HG02759 (cell line): Measurements from ENCODE around the gene CHAF1A.

ENCODE experiments used
- ATAC-seq: cut with Tn5 transposase; IDR thresholded peaks from one replicate; pipeline ENCODE4 v1.9.1; 2021; ENCODE audit warnings: mild to moderate bottlenecking, moderate library complexity; ENCODE audit not compliant: unreplicated experiment

CHAF1A gene

DNA sequence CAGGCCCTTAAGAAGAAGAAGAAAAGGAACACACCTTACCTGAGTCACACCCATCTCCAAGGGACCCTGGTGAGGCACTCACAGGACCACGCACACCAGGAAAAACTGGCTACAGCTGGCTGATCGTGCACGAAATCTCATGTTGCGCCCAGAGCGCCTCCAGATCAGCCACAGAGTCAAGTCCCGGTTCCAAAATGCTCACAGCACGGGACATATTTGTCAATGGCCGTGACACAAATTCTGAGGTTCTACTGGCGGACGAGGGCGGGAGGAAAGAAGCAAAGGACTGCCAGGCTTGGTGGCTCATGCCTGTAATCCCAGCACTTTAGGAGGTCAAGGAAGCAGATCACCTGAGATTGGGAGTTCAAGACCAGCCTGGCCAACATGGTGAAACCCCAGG lies 23.6 kb upstream of the CHAF1A start:
- ATAC-seq, result no peak

- peak; percentile 38 for ATAC-seq
Observed at GRCh38 chr19:4379383-4380253, 22.8 kb upstream of the CHAF1A start.

DNA sequence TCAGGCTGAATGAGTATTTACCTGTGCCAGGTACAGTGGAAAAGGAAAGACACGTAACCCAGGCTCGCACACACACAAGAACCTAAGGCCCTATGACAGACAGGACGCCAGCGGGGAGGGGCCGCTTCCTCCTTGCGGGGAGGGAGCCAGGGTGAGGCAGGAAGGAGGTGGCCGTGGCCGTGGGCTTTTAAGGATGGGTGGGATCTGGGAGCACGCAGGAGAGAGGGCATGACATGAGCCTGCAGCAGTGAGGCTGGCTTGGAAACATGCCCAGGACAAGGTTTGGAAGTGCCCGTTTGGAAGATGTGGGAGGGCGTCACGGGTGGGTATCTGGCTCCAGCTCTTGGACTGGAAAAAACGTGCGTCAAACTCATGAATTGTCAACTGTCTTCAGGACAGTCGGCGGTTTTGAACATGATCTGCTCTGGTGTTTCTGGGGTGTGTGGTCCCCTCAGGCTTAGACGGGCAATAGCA lies 22.1 kb upstream of the CHAF1A start:
- no peak for ATAC-seq

DNA sequence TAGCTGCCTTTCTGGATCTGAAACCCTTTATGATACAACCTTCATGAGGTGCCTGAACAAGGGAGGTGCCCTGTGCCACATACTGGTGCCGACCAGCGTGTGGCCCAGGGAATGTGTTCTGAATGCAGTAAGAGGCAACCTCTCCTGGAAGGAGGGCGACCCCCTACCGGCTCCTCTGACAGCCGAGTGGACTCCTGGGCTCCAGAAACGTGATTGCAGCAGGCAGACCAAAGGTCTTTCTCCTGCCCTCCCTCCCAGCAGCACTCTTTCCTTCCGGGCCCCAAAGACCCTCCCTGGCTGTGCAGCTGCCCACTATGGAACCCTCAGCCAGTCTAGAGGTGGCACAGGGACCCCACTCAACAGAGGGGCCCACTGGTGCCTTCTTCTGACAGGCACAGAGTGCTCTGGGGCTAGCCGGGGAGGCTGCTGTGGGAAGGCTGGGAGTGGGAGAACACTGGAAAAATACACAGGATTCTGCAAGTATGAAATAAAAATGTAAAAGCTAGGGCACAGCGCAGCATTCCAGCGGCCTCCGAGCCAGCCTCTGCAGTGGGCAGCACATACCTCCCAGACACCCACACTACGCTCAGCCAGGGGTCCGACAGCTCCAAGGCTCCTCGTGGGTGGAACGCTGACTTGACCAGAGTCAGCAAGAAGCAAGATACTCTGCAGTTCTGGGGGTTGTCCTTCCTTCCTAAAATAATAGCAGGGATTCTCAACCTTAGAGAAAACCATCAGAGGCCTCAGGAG lies 17.0 kb upstream of the CHAF1A start:
- no peak for ATAC-seq

DNA sequence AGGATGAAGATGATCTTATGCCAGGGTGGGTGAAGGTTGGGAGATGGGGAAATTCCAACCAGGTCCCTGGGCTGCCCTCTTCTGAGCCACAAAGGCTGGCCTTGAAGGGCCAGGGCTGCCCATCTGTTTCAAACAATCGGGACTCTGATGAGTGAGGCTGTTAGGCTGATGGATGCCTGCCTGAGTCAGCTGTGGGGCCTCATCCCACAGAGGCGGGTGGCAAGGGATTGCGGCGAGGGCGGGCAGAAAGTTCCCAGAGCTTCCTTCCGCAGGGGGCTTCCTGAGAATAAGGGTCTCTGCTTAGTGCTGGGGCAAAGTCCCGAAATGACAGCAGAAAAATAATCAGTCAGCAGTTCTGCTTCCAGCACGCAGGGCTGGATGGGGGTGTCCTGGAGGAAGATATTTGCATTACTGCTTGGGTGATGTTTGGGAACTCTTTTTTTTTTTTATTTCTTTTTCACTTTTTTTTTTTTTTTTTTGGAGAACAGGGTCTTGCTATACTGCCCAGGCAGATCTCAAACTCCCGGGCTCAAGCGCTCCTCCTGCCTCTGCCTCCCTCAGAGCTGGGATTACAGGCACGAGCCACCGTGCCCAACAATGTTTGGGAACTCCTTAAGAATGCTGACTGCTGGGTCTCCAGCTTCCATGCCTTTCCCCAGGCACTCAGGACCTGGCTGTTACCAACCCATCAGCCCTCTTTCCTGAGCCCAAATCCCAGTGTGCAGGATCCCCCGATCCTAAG lies 16.2 kb upstream of the CHAF1A start:
- ATAC-seq, result no peak

DNA sequence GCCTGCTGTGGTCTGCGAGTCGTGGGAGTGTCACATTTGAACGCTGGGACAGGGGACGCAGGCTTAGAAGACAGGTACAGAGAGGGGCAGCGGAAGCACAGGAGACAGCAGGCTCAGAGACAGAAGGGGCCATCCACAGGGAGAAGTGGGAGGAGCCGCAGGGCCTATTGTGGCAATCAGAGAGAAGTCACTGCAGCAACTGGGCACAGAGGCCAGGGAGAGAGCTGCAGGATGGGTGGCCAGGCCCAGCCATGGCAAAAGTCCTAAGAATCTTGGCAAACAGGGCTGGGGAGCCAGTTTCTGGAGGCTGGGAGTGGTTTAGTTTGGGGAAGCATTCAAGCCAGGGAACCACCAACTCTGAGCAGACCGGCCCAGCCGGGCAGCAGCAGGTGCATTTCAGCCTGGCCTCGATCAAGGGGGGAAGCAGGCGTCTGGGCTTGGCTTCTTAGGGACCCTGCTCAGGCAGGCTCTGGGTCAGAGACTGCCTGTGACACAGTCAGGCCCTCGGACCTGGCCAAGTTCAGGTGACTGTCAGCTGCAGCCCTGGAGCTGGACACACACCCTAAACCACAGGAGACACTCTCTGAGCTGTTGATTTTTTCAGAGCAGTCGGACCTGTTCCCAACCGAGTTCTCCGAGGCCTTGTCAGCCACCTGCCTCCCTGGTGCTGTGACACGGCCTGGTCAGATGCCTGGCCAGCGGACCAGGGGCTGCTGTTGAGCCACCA lies 13.9 kb upstream of the CHAF1A start:
- no peak for ATAC-seq

GRCh38 chr19:4389064-4389375 lies 13.4 kb upstream of the CHAF1A start:
- no peak for ATAC-seq

DNA sequence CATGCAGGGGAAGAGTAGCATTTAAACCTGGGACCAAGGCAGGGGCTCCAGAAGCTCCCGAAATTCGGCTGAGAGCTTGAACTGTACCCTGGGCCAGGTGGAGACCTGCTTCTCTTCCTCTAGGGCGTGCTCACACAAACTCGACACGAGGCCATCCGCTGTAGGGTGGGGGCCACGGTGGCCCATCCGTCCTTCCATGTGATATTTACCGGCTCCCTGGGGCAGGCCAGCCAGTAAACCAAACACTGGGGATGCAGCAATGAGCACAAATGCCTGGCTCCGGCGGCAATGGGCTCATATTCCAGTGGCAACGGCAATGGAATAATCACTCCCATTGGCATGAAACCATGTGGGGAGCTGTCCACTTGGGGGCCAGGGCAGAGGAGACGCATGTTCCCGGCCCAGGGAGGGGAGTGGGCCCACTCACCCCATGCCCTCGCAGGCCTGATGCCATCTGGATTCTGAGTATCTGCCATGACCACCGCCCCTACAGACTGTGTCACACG lies 12.9 kb upstream of the CHAF1A start:
- ATAC-seq, result no peak

DNA sequence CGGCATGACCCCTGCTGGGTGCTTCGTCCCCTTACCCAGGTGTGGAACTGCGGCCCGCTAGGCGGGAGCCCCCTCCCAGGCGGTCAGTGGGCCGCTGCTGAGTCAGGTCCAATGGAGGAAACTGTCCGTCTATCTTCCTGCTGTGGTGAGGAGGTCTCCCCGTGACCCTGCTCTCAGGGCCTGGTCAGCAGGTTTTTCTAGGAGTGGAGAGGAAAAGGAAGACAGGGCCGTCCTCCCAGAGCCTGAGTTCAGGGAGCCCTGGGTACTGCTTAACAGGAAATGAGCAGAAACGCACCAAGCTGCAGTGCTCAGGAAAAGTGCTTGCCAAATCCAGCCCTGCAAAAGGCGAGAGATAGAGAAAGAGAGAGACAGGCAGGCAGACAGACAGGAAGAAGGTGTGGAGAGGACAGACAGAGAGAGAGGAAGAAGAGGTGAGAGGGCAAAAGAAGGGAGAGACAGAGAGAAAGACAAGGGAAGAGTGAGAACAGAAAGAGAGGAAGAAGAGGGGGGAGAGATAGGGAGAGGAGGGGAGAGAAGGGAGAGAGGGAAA lies 12.3 kb upstream of the CHAF1A start:
- no peak for ATAC-seq

- ATAC-seq, result no peak
Observed at GRCh38 chr19:4390567-4391305, 11.7 kb upstream of the CHAF1A start.

DNA sequence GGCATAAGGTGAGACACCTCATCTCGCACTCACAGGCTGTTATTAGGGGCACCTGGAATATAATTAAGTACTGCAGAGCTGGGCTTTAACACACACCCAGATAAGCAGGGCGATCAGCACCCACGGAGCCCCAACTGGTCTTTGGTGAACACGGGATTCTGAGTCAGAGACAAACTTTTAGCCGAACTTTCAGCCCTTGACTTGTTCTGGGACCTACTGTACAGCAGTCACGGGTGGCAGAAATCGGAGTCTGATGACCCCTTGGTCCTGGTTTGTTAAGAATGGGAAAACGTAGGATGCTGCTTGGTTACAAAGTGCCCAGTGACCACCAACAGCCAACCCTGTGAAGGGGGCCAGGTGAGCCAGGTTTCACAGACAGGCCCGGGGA lies 11.1 kb upstream of the CHAF1A start:
- no peak for ATAC-seq

GRCh38 chr19:4391701-4392483 lies 10.5 kb upstream of the CHAF1A start:
- no peak for ATAC-seq

GRCh38 chr19:4393947-4394590 lies 8.4 kb upstream of the CHAF1A start:
- ATAC-seq, result no peak

GRCh38 chr19:4396949-4397783 lies 5.3 kb upstream of the CHAF1A start:
- ATAC-seq, result no peak

DNA sequence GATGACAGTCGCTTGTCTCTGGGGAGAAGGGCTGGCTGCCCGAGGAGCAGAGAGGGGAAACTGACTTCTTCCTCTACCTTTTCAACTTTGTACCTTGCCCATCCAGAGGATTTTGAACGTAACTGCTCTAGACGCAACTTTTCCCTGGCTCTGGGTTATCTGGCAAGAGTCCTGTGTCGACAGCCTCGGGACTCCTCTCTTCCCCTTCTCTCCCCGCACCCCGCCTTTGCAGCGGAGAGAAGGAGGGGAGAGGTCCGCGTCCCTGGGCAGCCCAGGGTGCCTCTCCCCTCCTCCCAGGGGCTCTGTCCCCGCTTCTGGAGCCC lies 2.7 kb upstream of the CHAF1A start:
- ATAC-seq, result peak; percentile 12

DNA sequence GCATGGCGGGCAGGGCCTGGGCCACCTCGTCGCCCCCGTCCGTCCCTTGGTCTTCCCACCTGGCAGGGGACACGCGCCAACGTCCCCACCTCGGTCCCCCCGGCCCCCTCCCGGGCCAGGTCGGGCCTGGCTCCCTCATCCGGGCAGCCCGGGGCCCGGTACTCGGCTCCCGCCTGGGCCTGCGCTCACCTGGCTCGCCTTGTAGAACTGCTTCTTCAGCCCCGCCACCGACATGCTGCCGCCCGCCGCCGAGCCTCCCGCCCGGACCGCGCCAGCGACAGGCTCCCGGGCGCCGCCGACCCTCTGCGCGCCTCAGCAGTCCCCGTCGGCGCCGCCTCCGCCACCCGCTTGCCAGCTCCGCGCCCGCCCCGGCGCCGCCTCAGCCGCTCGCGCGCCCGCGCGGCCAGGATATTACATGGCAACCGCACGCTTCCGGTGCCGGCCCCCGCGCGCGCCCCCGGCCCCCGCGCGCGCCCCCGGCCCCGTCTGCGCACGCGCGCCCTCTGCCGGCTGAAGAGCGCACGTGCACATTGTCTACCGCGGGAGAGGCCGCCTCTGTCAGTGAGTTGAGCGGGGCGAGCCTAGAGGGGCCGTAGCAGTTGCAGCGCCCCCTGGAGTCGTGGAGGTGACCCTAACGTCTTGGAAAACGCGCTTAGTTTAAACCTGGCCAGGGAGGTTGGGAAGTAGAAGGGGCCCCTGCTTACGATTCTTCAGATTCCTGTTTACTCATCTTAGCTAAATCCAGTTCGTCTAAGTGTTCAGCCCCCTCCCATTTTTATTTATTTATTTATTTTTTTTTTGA lies 2.1 kb upstream of the CHAF1A start, which contains the start of gene SH3GL1:
TSS of gene SH3GL1 (minus strand) at position 413 of the 802 bp plus-strand sequence. CDS start at position 234, 179 bp downstream.
- ATAC-seq, result peak; percentile 65

DNA sequence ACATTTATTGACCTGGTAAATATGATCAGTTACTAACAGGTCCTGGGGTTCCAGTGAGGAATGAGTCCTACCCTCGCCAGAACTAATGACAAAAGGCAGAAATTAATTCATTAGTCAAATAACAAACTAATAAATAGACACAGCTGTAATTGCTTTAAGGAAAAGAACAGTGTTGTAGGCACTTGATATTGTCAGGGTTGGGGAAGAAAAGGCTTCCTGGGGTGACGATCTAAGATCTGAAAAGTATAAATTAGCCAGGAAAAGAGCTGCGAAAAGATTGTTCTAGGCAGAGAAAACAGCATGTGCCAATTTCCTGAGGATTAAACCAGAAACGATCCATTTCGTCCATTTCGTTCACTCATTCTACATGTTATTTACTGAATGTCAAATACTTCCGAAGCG lies 670 bp upstream of the CHAF1A start:
- no peak for ATAC-seq
